Renal cortex interstitium (tissue), 11 donors: ENCODE measurements around the gene S1PR3. TPM values are rescaled to one million over a fixed set of nuclear protein-coding genes. Genes with fewer than 3 reads are reported as not detected.

Experiments used
- DNase-seq, 11 donors: peaks; one replicate each; pipeline ENCODE4 v3.0.0-alpha.2; 2013; ENCODE audit warnings: low read depth in 9 of 11, low spot score in 4 of 11; ENCODE audit errors: extremely low read depth in 1 of 11
- polyA plus RNA-seq, 3 donors: library from polyadenylated mRNA; unstranded; fragments of 120-200 nt; gene quantifications; one replicate each; pipeline ENCODE4 v1.2.1, GENCODE V29; 2013; ENCODE audit not compliant: insufficient read length in 3 of 3

The S1PR3 gene
- polyA plus RNA-seq, 3 donors: 50.7 to 59.5 (median 52.1) TPM

DNA sequence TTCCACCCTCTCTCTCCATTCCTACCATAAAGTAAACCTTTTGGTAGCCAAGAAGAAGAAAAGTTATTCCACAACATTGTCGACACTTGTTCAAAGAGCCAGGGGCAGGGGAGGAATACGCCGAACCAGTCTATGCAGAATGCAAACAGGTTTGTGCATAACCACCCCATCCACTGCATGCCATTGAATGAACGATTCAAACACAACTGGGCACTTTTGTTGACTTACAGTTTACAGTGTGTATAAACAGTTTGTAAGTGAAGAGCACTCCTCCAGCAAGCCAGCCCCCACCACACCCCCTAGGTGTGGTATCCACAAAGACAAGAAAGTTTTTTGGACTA is 6.8 kb upstream of the S1PR3 start:
- DNase-seq: no peak

DNA sequence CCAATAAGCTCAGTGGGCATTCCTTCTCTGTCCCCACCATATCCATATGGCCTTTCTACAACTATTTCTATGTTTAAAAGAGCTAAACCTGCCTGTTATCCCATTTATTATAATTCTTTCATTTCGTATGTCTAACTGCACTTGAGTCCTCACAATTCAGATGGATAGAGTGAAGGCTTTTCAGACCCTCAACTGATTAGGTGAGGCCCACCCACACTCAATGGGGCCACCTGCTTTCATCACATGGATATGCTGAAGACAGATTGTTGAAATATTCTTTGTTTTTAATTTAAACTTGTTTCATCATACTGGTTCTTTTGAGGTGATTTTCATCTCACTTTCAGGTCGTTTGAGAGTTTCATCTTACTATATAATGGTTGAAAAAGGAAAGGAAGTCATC is 5.7 kb upstream of the S1PR3 start:
- DNase-seq: no peak

DNA sequence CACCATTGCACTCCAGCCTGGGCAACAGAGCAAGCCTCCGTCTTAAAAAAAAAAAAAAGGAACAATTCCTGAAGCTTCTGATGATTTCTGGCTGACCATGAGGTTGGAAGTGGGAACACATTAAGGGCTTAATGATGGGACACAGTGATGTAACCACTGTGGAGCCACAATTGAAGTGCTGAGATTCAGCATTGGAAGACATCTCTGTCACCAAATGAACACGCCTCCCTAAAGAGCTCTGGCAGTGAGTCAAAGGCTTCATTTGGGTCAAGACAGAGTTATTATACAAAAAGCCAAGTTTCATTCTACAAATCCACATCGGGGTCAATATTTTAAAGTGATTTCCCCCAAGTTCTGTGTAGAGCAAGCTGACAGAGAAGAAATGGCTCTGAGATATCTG is 4.5 kb upstream of the S1PR3 start:
- no peak for DNase-seq

- DNase-seq: no peak
These were observed 3.6 kb upstream of the S1PR3 start for GRCh38 chr9:88987661-88988060.

- DNase-seq: no peak
These were observed 2.2 kb upstream of the S1PR3 start for GRCh38 chr9:88988796-88989641.

DNA sequence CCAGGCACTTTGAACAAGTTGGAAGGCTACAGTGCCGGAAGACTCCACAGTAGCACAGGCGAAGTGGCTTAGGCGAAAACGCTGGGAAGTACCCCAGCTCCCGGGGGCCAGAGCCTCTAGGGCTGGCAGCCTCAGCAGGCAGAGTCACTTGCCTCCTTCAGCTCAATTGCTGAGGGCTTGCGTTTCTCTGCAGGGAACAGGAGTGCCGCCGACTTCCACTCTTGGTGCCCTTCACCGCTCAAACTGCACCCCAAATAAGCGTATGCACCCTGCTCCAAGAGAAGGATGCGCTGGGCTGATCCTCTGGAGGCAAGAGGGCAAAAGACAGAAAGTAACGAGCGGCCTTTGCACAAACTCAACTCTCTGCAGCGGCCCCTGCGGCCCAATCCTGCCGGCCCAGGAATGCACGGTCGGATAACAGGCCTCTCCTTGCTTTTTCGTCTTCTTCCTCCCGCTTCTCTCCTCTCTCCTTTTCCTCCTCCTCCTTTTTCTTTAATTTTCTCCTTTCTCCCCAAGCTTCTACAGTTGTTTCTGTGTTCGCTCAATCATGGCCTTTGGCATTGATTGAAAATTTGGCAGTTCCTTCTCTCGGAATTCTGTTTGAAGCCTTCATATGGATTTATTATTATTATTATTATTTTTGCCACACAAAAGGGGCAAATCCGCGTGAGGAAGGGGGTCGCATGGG is 1.1 kb upstream of the S1PR3 start:
- no peak for DNase-seq

GRCh38 chr9:88990729-88991065 is 571 bp upstream of the S1PR3 start:
- DNase-seq: no peak

DNA sequence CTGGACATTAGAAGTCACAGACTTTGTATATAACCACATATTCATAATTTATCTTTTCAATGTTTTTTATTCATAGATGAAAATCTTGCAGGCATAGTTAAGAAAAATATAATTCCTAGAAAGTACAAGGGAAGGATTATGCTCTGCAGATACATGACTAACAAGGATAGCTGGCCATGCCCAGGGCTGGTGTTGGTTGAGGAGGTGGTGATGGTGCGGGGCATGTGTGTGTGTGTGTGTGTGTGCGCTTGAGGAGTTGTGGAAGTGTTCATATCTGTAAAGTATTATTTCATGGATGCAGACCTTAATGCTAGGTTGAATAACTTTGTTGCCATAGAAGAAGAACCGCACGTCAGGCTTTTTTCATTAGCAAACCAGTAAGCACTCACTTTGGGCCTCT is 1.3 kb downstream of the S1PR3 start:
- no peak for DNase-seq

- DNase-seq: no peak
These were observed 2.1 kb downstream of the S1PR3 start for GRCh38 chr9:88993327-88993726.

GRCh38 chr9:88993871-88994460 is 2.7 kb downstream of the S1PR3 start:
- DNase-seq: no peak

DNA sequence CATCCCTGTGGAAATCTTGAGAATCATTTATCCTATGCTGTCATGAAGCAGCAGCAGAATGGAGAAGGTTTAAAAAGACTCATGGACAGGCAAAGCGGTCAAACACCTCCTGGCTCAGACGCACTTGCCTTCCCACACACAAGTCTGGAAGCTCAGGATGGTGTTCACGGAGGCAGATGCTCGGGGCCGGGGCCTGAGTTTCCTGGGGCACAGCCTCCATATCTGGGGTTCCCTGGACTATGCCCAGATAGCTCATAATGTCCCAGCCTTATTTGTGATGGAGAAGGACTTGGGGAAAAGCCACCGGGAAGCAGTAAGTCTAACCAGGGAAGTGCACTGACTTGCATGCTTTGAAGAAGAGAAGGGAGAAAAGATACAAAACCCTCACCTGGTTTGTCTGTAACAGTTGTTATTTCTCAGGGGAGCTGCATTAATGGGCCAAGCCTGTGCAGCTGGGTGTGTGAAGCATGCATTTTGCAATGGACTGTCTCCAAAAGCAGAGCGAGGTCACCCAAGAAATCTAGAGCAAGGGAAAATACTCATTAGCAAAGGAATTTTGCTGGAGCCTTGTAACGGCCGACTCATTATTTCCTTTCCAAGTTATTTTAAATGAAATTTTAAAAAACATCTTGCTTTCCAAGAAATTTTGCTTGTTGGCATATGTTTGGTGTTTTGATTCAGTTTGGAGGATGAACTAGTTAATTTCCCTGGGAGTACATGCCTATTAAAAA is 3.4 kb downstream of the S1PR3 start:
- DNase-seq: no peak

DNA sequence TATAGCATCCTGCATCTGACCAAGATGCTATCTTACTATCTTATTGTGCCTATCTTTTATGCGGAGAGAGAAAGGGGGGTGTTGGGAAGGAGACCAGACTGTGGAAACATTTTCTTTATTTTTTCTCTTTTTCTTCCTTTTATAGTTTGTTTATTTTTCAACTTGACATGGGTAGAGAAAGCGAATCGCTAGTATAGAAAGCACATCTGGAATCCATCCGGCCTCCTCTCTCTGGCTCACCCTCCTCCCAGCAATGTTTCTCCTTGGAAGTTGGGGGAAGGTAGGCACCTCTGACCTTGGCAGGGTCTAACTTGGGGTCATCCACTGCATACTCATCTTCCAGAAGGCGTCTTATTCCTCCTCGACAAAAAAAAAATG is 3.9 kb downstream of the S1PR3 start:
- DNase-seq: no peak

GRCh38 chr9:88995627-88996026 is 4.4 kb downstream of the S1PR3 start:
- no peak for DNase-seq

DNA sequence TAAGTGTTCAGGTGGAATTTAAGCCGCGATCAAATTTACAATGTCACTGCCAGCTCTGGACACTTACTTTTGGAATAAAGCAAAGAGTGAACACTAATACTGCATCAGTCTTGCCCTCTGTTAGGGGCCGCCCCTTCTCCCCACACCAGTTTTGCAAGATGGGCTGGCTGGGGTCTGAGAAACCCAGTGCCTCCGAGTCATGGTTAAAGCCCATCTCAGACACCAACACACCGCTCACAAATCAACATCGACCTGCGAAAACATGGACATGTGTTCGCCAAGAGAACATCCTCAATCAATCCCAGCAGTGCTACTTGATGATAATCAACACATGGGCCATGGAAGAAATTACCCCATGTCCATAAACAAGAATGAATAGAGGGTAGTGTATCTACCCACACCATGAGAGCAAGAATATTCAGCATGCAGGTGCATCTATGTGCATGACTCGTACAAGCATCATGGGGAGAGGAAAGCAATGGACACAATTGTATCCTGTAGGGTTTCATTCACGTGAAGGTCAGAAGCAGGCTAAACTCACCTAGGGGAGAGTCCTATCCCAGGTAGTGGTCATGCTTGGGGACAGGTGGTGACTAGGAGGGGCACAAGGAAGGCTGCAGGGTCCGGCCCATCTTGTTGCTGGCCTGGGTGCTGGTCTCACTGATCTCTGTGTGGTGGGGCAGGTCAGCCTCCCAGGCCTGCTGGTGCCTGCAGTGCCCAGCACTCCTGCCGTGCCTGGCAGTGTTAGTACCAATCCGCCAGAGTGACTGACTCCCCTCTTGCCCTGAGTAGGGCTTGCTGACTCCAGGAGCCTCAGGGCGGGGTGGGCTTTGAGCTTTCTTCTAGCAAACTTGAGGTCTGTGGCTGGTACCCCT is 5.0 kb downstream of the S1PR3 start:
- no peak for DNase-seq

- DNase-seq: no peak
These were observed 5.6 kb downstream of the S1PR3 start for GRCh38 chr9:88996921-88997235.

- no peak for DNase-seq
These were observed 6.4 kb downstream of the S1PR3 start for GRCh38 chr9:88997646-88998045.

GRCh38 chr9:88998503-88998902 is 7.2 kb downstream of the S1PR3 start:
- DNase-seq: no peak

GRCh38 chr9:88998911-88999310 is 7.6 kb downstream of the S1PR3 start:
- no peak for DNase-seq

DNA sequence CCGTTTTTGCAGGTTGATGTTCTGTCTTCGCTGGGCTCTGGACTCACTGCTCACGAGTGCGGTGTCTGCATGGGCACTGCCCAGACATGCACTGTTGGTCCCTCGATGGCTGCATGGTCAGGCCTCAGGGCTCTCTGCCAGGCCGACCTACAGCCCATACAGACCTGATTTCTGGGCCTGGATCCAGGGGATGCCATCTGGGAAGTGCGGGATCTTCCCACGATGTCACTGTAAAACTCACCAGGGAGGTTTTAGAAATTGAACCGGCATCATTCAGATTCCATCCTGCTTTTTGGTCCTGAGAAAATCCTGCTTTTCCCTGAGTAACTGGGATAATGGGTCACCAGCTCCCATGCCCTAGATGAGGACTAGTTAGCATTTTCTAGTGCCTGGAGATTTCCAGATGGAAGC is 9.1 kb downstream of the S1PR3 start:
- DNase-seq: no peak
